HG02852 (cell line): Measurements from ENCODE around the gene TMEM119.
A peak's percentile ranks its signal among the peaks of the same experiment; 100 is the strongest.
"Not testable (repeated sequence)": the region's sequence is repeated elsewhere in the genome, so short reads cannot be mapped to it uniquely, and the experiment has no call there.

Source experiments
- ATAC-seq: cut with Tn5 transposase; IDR thresholded peaks from one replicate; pipeline ENCODE4 v1.9.1; 2021; ENCODE audit warnings: mild to moderate bottlenecking, moderate library complexity; ENCODE audit not compliant: unreplicated experiment

TMEM119 gene

DNA sequence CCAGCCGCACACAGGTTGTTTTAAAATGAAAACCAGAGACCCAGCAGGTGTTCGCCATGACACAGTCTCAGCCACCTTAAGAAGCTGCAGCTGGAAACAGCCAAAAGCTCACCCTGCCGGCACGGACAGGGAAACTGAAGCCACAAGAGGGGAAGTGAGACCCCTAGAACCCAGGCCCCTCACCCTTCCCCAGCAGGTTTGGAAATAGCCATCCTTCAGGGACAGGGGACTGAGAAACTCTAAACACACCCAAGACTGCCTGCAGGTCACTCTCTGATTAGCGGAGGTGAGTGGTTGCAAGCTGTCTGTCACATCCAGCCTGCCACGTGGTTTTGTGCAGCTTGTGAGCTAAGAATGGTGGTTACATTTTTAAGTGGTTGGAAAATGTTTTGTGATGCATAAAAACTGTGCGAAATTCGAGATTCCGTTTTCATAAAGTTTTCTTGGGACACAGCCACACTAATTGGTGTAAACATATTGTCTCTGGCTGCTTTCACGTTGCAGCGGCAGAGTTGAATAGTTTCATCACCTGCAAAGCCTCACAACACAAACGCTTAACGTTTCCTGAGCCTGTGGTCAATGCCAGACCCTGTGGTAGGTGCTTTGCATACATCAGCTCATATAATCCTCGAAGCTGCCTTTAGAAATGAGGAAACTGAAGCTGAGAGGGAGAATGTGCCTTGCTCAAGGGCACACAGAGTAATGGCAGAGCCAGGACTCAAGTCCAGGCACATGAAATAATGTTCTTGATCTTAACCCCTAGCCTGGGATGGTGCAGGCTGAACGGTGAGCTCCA, 37.5 kb upstream of the TMEM119 start:
- ATAC-seq, result peak; percentile 55

DNA sequence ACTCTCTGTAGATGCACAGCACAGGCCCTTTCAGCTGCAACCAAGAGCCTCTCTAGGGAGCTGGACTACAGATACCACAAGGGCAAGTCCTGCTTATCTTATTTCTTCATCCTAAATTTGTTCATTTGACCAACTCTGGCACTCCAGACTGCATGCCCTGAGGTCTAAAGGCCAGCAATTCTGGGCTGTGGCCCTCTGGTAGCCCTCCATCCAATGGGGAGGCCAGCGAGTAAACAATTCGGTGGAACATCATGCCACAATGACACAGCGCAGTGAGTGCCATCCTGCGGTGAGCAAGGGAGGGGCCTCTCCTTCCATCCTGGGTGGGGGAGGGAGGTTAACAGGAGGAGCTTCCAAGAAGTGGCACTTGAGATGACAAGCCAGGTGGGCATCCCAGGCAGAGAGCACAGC, 36.5 kb upstream of the TMEM119 start:
- no peak for ATAC-seq

DNA sequence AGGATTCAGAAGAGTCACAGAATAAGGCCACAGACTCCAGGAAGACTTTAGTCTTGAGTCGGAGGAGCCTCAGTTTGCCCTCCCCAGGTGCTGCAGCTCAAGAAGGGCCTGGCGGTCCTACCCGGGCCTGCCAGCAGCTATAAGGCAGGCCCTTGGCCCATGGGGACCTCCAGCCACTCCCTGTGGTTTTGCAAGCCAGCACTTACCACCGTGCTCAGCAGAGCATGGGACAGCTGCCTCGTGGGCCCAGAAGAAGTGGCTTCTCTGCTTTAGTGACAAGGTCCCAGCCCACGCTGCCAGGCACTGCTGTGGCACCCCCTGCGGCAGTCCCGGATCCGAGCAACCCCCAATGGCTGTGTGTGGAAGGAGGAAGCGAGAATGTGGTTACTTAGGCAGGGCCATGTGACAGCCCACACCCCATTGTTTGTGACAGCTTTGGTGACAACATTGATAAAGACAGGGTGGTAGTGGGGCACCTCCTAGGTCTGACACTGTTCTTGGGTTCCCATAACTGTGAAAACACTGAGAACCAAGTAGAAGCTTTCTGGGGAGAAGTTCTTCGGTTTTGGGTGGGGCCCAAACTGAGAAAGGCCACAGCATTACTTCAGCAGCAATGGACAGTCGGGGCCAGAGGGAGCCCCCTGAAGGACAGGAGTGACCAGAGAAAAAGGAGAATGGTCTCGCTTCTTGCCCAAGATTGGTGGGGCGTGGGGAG, 35.8 kb upstream of the TMEM119 start, which contains the start of gene SELPLG:
TSS of gene SELPLG (minus strand) at position 361 of the 715 bp plus-strand sequence. CDS start 9,587 bp downstream, outside the sequence.
- ATAC-seq, result peak; percentile 53

DNA sequence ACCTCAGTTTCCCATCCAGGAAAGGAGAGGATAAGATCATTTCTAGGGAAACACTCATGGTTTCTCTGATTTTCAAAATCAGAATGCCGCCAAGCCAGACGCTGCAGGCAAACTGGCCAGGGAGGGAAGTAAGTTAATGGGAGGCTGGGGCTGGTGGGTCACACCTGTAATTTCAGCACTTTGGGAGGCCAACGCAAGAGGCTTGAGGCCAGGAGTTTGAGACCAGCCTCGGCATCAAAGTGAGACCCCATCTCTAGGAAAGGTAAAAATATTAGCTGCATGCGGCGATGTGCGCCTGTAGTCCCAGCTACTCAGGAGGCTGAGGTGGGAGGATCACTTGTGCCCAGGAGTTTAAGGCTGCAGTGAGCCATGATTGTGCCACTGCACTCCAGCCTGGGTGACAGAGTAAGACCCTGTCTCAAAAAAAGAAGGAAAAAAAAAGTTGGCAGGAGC, 35.2 kb upstream of the TMEM119 start:
- no peak for ATAC-seq

DNA sequence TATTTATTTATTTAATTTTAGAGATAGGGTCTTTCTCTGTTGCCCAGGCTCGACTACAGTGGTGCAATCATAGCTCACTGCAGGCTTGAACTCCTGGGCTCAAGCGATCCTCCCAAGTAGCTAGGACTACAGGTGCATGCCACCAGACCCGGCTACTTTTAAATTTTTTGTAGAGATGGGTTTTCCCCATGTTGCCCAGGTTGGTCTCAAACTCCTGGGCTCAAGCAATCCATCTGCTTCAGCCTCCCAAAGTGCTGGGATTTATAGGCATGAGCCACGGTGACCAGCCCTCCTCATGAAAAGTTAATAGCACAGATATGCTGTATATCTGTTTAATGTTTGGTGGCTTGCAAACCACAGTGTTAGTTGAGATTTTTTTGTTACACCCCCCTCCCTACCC, 33.4 kb upstream of the TMEM119 start:
- not testable (repeated sequence) for ATAC-seq

DNA sequence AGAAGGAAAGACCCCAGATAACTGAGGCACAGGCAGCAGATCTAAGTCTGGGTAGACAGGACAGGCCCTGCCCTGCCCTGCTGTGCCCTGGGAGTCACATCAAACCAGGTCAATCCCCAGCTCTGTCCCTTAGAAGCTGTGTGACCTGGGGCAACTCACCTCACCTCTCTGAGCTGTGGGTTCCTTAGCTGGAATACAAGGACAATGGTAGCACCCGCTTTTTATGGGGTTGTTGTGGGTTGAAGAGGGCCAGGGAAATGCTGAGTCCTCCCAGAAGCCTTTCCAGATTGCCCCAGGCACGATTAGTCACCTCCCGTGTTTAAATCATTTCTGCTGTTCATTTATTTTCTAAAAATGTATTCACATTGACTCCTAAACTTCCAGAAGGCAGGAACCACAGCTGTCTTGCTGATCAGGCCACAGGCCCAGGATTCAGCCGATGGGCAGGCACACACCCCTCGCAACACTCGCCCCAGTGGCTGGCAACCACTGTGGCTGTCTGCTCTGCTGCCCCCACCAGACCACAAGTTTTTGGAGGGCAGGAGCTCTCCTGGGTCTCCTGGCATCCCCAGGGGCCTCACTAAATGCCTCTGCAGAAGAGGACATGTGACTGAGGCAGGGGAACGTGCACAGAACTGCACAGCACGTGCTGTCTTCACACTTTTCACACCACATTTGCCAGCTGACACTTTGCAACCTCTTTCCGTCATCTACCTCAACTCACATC, 32.8 kb upstream of the TMEM119 start:
- ATAC-seq, result no peak

DNA sequence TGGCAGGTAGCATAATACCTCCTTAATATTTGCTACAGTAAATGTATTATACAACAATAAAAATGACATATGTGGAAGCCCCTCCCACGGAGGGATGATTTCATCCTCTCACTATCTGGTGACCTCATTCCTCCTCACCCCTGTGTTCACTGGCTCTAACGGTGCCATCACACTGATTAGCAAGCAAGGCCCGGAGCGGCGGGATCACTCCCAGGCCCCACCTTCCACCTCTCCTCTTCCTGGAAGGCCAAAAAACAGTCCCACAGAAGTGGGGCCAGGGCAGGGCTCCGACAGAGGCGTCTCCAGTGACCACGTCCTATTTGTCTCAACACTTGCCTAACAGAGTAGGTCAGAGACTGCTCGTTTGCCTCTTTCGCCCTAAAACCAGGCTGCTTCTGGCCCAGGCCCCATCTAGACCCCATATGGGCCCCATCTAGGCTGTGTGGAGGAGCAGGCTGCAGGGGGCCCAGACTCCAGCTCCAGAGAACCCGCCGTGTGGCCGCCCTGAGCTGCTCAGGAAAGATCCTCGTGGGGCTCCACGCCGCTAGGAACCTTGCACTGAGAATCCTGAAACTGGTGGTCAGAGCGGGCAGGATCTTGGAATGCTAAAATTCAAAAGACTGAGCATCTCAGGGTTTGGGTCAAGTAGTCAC, 32.1 kb upstream of the TMEM119 start:
- no peak for ATAC-seq

DNA sequence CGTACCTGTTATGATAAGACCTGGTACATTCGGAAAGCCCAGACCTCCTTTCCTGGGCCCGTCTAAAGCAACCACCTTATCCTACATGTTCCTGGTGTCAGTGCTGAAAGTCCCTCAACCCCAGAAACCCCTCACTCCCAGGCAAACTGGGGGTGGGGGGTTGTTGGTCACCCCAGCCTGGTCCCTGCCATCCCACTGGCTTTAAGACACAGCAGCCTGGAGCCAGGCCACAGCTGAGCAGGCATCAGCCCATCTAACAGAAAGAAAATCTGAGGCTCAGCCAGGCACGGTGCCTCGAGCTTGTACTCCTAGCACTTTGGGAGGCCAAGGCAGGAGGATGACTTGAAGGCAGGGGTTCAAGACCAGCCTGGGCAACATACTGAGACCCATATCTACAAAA, 31.3 kb upstream of the TMEM119 start:
- no peak for ATAC-seq

DNA sequence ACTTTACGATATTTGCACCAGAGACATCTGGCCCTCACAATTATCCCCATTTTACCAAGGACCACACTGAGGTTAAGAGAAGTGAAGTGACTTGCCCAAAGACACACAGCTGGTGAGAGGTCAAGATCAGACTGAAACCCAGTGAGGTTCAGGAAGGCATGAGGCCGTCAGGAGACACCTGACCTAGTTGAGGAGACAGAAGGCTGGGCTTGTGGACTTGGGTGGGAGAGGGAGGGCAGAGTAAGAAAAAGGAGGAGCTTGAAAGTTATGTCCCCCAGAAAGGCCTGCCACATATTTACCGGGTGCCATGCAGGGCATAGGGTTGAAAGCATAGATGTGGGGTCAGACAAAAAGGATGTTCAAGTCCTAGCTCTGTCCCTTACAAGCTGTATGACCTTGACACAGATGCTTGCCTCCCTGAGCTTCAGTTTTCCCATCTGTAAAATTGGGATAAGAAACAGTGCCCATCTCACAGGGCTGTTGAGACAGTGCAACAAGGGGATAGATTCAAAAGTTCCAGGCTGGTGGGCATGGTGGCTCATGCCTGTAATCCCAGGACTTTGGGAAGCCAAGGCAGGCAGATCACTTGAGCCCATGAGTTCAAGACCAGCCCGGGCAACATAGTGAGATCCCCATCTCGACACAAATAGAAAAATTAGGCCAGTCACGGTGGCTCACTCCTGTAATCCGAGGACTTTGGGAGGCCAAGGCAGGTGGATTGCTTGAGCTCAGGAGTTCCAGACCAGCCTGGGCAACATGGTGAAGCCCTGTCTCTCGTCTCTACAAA, 29.4 kb upstream of the TMEM119 start:
- no peak for ATAC-seq

DNA sequence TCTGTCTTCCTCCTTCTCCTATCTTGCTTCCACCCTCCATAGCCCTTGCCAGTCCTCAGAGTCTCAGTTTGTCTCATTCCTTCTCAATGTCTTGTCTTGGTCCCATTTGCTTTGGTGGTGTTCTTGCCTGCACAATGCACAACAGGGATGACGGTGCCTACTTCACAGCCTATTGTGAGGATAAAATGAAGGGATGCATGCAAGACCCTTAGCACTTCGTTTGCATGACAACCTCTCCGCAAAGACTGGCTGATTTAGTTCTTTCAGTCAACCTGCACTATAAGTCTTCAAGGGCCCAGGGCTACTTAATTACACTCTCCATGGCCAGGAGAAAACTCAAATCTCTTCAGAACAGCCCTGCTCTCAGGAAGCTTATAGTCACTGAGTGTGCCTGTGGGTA, 27.3 kb upstream of the TMEM119 start:
- ATAC-seq, result no peak

DNA sequence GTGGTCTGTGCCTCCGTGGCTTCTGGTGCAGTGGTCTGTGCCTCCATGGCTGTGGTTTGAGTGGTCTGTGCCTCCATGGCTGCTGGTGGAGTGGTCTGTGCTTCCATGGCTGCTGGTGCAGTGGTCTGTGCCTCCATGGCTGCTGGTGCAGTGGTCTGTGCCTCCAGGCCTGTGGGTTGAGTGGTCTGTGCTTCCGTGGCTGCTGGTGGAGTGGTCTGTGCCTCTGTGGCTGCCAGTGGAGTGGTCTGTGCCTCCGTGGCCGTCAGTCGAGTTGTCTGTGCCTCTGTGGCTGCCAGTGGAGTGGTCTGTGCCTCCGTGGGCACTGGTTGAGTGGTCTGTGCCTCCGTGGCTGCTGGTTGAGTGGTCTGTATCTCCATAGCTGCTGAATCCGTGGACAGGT, 25.7 kb upstream of the TMEM119 start:
- ATAC-seq, result no peak

DNA sequence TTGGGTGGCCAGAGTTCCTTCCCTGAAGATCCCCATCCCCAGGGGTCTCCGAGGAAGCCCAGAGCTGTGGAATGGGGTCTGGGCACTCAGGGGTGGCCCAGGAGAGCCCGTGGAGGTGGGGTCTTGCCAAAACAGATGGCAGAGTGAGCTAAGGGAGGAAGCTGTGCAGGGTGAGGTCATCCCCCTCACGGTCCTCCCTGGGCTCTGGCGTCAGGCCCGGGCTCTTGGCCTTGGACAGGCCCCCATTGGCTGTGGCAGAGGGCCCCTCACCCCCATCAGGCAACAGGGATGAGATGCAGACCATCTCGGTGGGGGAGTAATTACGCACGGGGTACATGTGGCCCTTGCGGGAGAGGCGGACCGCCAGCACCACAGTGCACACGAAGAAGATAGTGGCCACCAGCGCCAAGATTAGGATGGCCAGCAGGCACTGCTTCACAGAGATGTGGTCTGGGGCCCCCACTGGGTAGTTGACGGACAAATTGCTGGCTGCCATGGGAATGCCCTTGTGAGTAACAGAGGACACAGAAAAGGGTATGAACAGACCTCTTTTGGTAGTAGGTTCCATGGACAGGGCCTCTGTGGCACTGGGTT, 25.1 kb upstream of the TMEM119 start:
- ATAC-seq, result no peak

DNA sequence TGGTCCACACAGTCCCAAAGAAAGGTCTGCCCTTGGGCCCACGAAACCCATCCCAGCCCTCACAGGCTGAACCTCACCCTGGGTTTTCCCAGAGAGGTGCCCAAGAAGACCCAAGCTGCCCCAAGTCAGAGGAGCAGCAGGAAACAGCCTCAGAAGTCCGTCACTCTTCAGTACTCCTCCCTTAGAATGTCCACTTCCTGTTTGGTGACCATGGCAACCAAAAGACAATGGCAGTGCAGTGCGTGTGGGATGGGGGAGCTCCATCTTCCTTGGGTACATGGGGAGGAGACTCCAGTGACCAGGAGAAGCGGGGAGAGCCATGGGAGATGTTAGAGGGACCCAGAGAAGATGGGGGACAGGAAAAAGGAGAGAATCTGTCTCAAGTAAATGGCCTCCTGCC, 24.5 kb upstream of the TMEM119 start:
- ATAC-seq, result no peak

DNA sequence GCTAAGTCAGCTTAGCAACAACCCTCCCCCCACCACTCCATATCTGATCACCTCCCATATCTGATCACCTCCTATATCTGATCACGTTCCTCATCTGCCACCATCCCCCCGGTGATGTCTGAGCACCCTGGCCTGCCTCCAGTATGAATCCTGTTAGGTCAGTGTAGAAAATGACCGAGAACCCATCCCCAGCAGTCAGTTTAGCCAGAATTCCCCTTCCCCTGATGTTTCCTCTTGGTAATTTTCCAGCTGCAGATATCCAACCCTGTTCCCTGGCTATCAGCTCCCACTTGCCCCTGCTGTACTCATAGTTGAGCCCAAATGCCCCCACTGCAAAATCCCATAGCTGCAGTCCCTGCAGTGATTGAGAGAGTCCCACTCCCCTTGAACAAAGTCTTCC, 23.3 kb upstream of the TMEM119 start:
- ATAC-seq, result no peak

DNA sequence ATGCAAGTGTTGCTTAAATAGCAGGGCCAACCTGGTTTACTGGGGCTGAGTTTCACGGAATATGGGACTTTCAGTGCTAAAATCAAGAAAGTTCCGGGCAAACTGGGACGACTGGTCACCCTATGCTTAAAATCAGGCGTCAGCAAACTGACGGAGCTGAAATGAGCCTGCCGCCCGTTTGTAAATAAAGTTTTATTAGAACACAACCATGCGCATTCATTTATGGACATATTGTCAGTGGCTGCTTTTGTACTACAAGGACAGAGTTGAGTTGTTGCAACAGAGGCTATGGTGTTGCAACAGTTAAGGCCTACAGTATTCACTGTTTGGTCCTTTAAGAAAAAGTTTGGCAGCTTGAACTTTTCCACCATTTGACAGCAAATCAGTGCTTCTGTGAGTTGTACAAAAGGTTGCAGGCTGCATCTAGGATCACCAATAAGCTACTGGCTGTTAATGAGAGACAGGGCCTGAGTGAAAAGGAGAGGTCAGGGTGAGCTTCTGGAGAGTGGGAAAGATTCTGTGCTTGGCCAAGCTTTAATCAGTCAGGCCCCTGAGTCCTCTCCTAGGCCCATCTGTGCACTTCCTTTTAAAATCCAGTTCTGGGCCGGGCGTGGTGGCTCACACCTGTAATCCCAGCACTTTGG, 22.5 kb upstream of the TMEM119 start:
- no peak for ATAC-seq

DNA sequence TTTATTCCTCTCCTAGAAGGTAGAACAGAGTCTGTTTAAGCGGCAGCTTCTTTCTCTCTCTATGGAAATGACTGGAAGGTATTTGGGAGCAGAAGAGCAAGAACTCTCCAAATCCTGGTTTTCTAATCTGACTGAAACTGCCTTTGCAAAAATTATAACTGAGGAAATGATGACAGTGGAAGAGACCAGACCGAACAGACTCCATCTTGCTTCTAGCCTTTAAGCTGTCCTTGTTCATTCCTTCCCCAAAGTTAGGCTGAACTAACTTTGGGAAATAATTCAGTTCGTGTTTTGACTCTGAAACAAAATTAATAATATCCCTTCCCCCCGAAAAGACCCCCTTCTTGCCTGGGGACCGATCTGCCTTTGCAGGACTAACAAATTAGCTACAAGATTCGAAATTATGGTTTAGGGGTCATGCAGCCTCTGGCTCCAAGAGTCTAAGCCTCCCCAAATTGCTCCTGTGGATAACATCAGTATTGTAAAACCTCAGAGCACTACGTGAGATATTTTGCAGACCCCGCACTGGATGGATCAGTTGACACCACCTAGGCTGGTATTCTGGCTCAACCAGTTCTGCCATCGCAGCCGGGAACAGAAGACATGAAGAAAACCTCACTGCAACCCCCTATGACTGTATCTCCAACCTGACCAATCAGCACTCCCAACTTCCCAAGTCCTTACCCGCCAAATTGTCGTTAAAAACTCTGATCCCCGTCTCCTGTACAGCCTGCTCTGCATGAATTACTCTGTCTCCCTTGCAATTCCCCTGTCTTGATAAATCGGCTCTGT, 21.7 kb upstream of the TMEM119 start:
- ATAC-seq, result no peak

DNA sequence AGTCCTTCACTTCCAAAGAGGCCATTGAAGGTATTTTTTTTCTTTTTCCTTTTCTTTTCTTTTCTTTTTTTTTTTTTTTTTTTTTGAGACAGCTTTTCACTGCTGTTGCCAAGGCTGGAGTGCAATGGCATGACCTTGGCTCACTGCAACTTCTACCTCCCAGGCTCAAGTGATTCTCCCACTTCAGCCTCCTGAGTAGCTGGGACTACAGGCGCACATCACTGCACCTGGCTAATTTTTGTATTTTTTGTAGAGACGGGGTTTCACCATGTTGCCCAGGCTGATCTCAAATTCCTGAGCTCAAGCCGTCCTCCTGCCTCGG, 21.0 kb upstream of the TMEM119 start:
- not testable (repeated sequence) for ATAC-seq

DNA sequence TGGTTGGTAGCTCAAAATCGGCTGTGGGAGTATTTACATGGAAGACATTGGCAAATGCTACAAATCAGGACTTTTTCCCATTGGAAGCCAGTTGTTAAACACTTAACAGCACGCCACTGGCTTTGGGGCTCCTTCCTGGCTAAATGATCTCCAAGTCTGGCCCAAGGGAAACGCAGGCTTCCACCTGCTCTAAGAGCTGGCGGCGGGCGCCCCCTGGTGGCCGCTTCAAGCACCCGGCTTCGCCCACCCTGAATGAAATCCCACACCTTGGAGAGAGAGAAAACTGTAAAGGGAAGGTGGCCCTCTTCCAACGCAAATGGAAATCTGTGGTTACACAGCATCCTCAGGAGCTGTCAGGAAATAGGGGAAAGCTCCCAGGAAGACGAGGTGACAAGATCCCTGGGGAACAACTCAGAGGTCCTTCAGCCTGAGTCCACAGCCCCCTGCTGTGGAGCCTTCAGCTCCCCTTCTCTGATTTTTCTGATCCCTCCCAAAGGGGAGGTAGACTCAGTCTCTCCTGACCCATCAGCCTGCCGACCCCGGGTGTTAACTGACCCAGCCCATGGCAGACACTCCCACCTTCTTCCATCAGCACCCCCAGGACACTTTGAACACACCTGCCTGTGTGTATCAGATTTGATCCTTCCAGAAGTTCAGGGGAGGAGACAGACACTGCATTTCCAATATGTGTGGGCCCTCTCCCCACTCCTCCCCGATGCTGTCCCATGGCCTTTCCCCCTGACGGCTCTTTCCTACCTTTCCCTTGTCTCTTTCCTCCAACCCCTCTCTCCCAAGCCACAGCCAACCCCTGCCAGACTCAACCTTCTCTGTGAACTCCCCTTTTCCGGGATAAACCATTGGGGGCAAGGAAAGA, 20.4 kb upstream of the TMEM119 start:
- peak; percentile 41 for ATAC-seq
